GM19438 (cell line): ENCODE measurements around the gene IP6K3.

Experiments
- ATAC-seq: cut with Tn5 transposase; IDR thresholded peaks from one replicate; pipeline ENCODE4 v1.9.1; 2021; ENCODE audit warnings: low read depth; ENCODE audit not compliant: unreplicated experiment

IP6K3 gene

GRCh38 chr6:33744001-33744848 is 2.5 kb downstream of the IP6K3 start:
- ATAC-seq = no peak

GRCh38 chr6:33742837-33743236 is 3.9 kb downstream of the IP6K3 start:
- ATAC-seq = no peak

GRCh38 chr6:33742092-33742491 is 4.6 kb downstream of the IP6K3 start:
- ATAC-seq = no peak

GRCh38 chr6:33740794-33741193 is 5.9 kb downstream of the IP6K3 start:
- no peak for ATAC-seq

GRCh38 chr6:33740204-33740608 is 6.5 kb downstream of the IP6K3 start:
- ATAC-seq = no peak

GRCh38 chr6:33739571-33739970 is 7.1 kb downstream of the IP6K3 start:
- no peak for ATAC-seq

GRCh38 chr6:33738879-33739278 is 7.8 kb downstream of the IP6K3 start:
- ATAC-seq = no peak

- ATAC-seq = no peak
Measured at GRCh38 chr6:33738153-33738552, 8.6 kb downstream of the IP6K3 start.

- no peak for ATAC-seq
Measured at GRCh38 chr6:33737267-33738026, 9.3 kb downstream of the IP6K3 start.

- no peak for ATAC-seq
Measured at GRCh38 chr6:33735216-33735615, 11.5 kb downstream of the IP6K3 start.

GRCh38 chr6:33733709-33734007 is 13.0 kb downstream of the IP6K3 start:
- no peak for ATAC-seq

- no peak for ATAC-seq
Measured at GRCh38 chr6:33732817-33733708, 13.6 kb downstream of the IP6K3 start.

GRCh38 chr6:33732385-33732784 is 14.3 kb downstream of the IP6K3 start:
- no peak for ATAC-seq

GRCh38 chr6:33731751-33732282 is 14.9 kb downstream of the IP6K3 start:
- ATAC-seq = no peak

- no peak for ATAC-seq
Measured at GRCh38 chr6:33731035-33731434, 15.7 kb downstream of the IP6K3 start.

- no peak for ATAC-seq
Measured at GRCh38 chr6:33730611-33731010, 16.1 kb downstream of the IP6K3 start.

- no peak for ATAC-seq
Measured at GRCh38 chr6:33729059-33729458, 17.6 kb downstream of the IP6K3 start.

GRCh38 chr6:33728438-33728837 is 18.3 kb downstream of the IP6K3 start:
- ATAC-seq = no peak

GRCh38 chr6:33727932-33728331 is 18.8 kb downstream of the IP6K3 start:
- no peak for ATAC-seq

- ATAC-seq = no peak
Measured at GRCh38 chr6:33727126-33727525, 19.6 kb downstream of the IP6K3 start.

- no peak for ATAC-seq
Measured at GRCh38 chr6:33726696-33727095, 20.0 kb downstream of the IP6K3 start.
